IPS DF 6.9 (cell line): ENCODE data around the gene H2BW2.
"Not testable (repeated sequence)": the region's sequence is repeated elsewhere in the genome, so short reads cannot be mapped to it uniquely, and the experiment has no call there.

Experiments
- DNase-seq: peaks from one replicate; pipeline ENCODE4 v3.0.0-alpha.2; 2013; ENCODE audit warnings: low read depth, low spot score
- H3K27ac ChIP-seq: one replicate; pipeline ENCODE4 v1.5.1; 2013; ENCODE audit warnings: low read length, control low read depth
- H3K27me3 ChIP-seq: 2 replicates; pipeline ENCODE4 v1.6.1; 2013; ENCODE audit warnings: mild to moderate bottlenecking, low read length; ENCODE audit not compliant: control insufficient read depth, insufficient read depth
- H3K36me3 ChIP-seq: 2 replicates; pipeline ENCODE4 v1.6.1; 2013; ENCODE audit warnings: low read length; ENCODE audit not compliant: control insufficient read depth, insufficient read depth
- H3K4me1 ChIP-seq: 2 replicates; pipeline ENCODE4 v1.6.1; 2013; ENCODE audit warnings: low read length; ENCODE audit not compliant: control insufficient read depth, insufficient read depth
- H3K4me3 ChIP-seq: 2 replicates; pipeline ENCODE4 v1.5.1; 2013; ENCODE audit warnings: mild to moderate bottlenecking, low read length
- H3K9me3 ChIP-seq: 2 replicates; pipeline ENCODE4 v1.6.1; 2013; ENCODE audit warnings: low read length, inconsistent platforms; ENCODE audit not compliant: control insufficient read depth, insufficient read depth
- WGBS: extraction: QIAGEN DNeasy Blood & Tissue Kit; methylation state at CpG from one replicate; pipeline ENCODE4 v1.1.7; 2013; ENCODE audit warnings: mixed read lengths, missing lambda C conversion rate; ENCODE audit not compliant: insufficient read length, insufficient coverage; 5-methylcytosine and 5-hydroxymethylcytosine counted together

The H2BW2 gene

GRCh38 chrX:104062636-104063035 lies 22.9 kb downstream of the H2BW2 start:
- not testable (repeated sequence) for H3K4me3 ChIP-seq, H3K27ac ChIP-seq, H3K4me1 ChIP-seq, H3K36me3 ChIP-seq, H3K27me3 ChIP-seq, H3K9me3 ChIP-seq, DNase-seq
- no CpG with 5 or more reads among the region's 18 CpGs for WGBS

- not testable (repeated sequence) for H3K36me3 ChIP-seq, DNase-seq, H3K27me3 ChIP-seq, H3K9me3 ChIP-seq, H3K4me1 ChIP-seq, H3K4me3 ChIP-seq, H3K27ac ChIP-seq
- no CpG with 5 or more reads among the region's 46 CpGs for WGBS
These were observed 36.2 kb downstream of the H2BW2 start, which contains the start of gene TMSB15C for GRCh38 chrX:104075778-104076445. Gene TMSB15C (minus strand): TSS chrX:104076236.

GRCh38 chrX:104077854-104078253 lies 38.1 kb downstream of the H2BW2 start:
- not testable (repeated sequence) for H3K27ac ChIP-seq

GRCh38 chrX:104084063-104084462 lies 44.3 kb downstream of the H2BW2 start:
- Histone ChIP-seq H3K36me3 (no peaks in the 10 kb centered on the region), H3K4me1 (no peaks in the 10 kb centered on the region), H3K27ac (no peak overlapping the region), H3K27me3 (no peaks in the 10 kb centered on the region), H3K4me3 (no peak overlapping the region), H3K9me3 (no peaks in the 10 kb centered on the region)
- no peak for DNase-seq
- WGBS: no CpG with 5 or more reads among the region's 4 CpGs

More at GRCh38 chrX:104077854-104078253, 38.1 kb downstream of the H2BW2 start:
- not testable (repeated sequence) for DNase-seq, H3K4me3 ChIP-seq, H3K27me3 ChIP-seq, H3K9me3 ChIP-seq, H3K36me3 ChIP-seq, H3K4me1 ChIP-seq
- no CpG with 5 or more reads among the region's 6 CpGs for WGBS

GRCh38 chrX:104084534-104085277 lies 45.0 kb downstream of the H2BW2 start:
- H3K4me1 ChIP-seq: no peaks in the 10 kb centered on the region
- no peaks in the 10 kb centered on the region for H3K27me3 ChIP-seq
- no peak for DNase-seq
- WGBS: no CpG with 5 or more reads among the region's 5 CpGs
- no peaks in the 10 kb centered on the region for H3K9me3 ChIP-seq
- H3K27ac ChIP-seq: no peak overlapping the region
- H3K36me3 ChIP-seq: no peaks in the 10 kb centered on the region
- no peak overlapping the region for H3K4me3 ChIP-seq

GRCh38 chrX:104085477-104085876 lies 45.7 kb downstream of the H2BW2 start:
- Histone ChIP-seq H3K27ac (no peak overlapping the region), H3K4me3 (no peak overlapping the region), H3K9me3 (no peaks in the 10 kb centered on the region), H3K4me1 (no peaks in the 10 kb centered on the region), H3K27me3 (no peaks in the 10 kb centered on the region), H3K36me3 (no peaks in the 10 kb centered on the region)
- no peak for DNase-seq
- no CpG with 5 or more reads among the region's 7 CpGs for WGBS

GRCh38 chrX:104085919-104086318 lies 46.2 kb downstream of the H2BW2 start:
- WGBS: no CpG with 5 or more reads among the region's 7 CpGs
- H3K9me3 ChIP-seq: no peaks in the 10 kb centered on the region
- no peak for DNase-seq

More at GRCh38 chrX:104085919-104086318, 46.2 kb downstream of the H2BW2 start:
- Histone ChIP-seq H3K36me3 (no peaks in the 10 kb centered on the region), H3K4me3 (no peak overlapping the region), H3K27ac (no peak overlapping the region), H3K27me3 (no peaks in the 10 kb centered on the region), H3K4me1 (no peaks in the 10 kb centered on the region)
